GM12878 (cell line): Measurements from ENCODE around the gene RAD1.
"Not testable (repeated sequence)": the region's sequence is repeated elsewhere in the genome, so short reads cannot be mapped to it uniquely, and the experiment has no call there.

ENCODE experiments used
- CTCF ChIP-seq, 3 experiments: IDR thresholded peaks in 2 of 3; conservative IDR thresholded peaks in 1 of 3; 2 replicates each; pipeline ENCODE4 v1.5.1; 2011; ENCODE audit warnings: low read depth in 3 of 3, low read length in 3 of 3, mild to moderate bottlenecking in 3 of 3, control low read depth in 2 of 3, moderate library complexity in 2 of 3, inconsistent platforms in 1 of 3, mixed read lengths in 1 of 3; ENCODE audit not compliant: control insufficient read depth in 2 of 3, insufficient read depth in 1 of 3; ENCODE audit errors: extremely low read depth in 1 of 3
- EP300 ChIP-seq, 2 experiments: fragments of 150-350 bp in 1 of 2; IDR thresholded peaks; 2 replicates each; pipeline ENCODE4 v1.6.1; 2011 to 2012; ENCODE audit warnings: low read depth in 2 of 2, low read length in 2 of 2, borderline replicate concordance in 1 of 2, improper control_type of control experiment in 1 of 2, inconsistent platforms in 1 of 2; ENCODE audit not compliant: control insufficient read depth in 1 of 2
- GABPA ChIP-seq: IDR thresholded peaks from 2 replicates; pipeline ENCODE4 v1.6.1; 2014; ENCODE audit warnings: antibody characterized with exemption, low read depth, mild to moderate bottlenecking, inconsistent platforms
- NR2C2 ChIP-seq: IDR thresholded peaks from 2 replicates; pipeline ENCODE4 v1.6.1; 2011; ENCODE audit warnings: borderline replicate concordance, low read depth; ENCODE audit not compliant: control insufficient read depth, insufficient read length
- POLR2A ChIP-seq: IDR thresholded peaks from 2 replicates; pipeline ENCODE4 v1.6.1; 2011; ENCODE audit warnings: low read depth, mild to moderate bottlenecking, low read length

GRCh38 chr5:34923256-34923655, 8.0 kb upstream of the RAD1 start:
- not testable (repeated sequence) for TF ChIP-seq GABPA; CTCF (IDR thresholded peaks at IDR 0.05 in 2 of 3, conservative IDR thresholded peaks at IDR 0.05 in 1 of 3; ENCODE audit: control insufficient read depth in 2 of 3, extremely low read depth in 1 of 3, insufficient read depth in 1 of 3, low read depth in 3 of 3, low read length in 3 of 3); POLR2A; NR2C2; EP300 (IDR thresholded peaks at IDR 0.05; ENCODE audit: borderline replicate concordance in 1 of 2, control insufficient read depth in 1 of 2, low read depth in 2 of 2, low read length in 2 of 2)
